ENCODE data around the gene PNCK.

DNA sequence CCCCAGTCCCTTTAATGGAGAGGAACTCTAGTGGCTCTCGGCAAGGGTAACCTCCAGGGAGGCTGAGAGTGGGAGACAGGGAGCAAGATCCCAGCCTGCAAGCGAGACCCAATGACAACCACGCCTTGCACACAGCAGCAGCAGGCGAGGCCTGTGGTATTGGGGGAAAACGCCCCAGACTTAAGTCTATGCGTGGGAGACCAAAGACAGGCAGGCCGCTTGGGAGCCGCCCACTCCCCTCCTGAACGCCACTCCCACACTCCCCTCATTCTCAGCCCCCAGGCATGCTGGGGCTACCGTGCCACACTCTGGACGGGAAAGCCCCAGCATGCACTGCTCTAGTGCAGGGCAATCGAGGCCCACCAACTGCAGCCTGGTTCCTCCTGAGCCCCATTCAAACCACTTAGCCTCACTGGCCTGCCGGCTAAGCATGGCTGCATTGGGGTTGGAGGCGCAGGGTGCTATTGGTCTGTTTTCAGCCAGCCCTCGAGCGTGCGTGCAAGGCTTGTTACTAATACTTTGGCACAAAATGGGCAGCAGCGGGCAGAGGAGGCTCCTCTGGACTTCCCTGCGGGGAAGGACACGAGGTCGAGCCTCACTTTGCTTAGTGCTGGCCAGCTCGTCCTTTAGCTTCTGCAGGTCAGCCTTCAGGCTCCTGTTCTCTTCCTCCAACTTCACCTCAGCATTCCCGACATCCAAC, 28.9 kb upstream of the PNCK start:
- no peak for TF ChIP-seq EZH2 (IDR thresholded peaks at IDR 0.05; ENCODE audit: insufficient read depth, poor library complexity, severe bottlenecking)
- TF ChIP-seq EZH2phosphoT487 (IDR thresholded peaks at IDR 0.05; ENCODE audit: insufficient read depth, low read depth) = no peak
